ENCODE measurements around the gene IGF2BP3.

IGF2BP3 gene

GRCh38 chr7:23450518-23450917 is 19.8 kb downstream of the IGF2BP3 start:
- no peak for TF ChIP-seq CTCF (IDR thresholded peaks at IDR 0.05)

GRCh38 chr7:23449941-23450340 is 20.4 kb downstream of the IGF2BP3 start:
- no peak for TF ChIP-seq CTCF (IDR thresholded peaks at IDR 0.05)

GRCh38 chr7:23445326-23445725 is 25.0 kb downstream of the IGF2BP3 start:
- no peak for TF ChIP-seq CTCF (IDR thresholded peaks at IDR 0.05)

DNA sequence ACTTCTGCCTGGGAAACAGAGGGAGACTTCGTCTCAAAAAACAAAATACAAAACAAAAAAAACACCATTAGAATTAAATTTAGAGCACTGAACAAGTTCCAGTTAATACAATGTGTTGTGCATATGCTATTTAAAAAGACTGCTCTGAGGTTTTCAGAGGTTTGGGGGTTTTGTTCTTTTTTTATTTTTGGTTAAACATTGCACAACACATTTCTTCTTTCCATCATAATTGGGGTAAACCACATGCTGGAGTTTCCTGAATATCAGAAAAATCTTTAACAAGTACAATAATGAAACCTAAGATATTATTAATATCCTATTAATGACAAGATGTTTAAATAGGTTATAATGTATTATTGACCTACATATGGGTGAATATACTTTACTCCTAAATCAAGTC is 26.3 kb downstream of the IGF2BP3 start:
- no peak for TF ChIP-seq CTCF (IDR thresholded peaks at IDR 0.05)

- TF ChIP-seq CTCF (IDR thresholded peaks at IDR 0.05), result no peak
These were observed 32.1 kb downstream of the IGF2BP3 start for GRCh38 chr7:23438171-23438570.

DNA sequence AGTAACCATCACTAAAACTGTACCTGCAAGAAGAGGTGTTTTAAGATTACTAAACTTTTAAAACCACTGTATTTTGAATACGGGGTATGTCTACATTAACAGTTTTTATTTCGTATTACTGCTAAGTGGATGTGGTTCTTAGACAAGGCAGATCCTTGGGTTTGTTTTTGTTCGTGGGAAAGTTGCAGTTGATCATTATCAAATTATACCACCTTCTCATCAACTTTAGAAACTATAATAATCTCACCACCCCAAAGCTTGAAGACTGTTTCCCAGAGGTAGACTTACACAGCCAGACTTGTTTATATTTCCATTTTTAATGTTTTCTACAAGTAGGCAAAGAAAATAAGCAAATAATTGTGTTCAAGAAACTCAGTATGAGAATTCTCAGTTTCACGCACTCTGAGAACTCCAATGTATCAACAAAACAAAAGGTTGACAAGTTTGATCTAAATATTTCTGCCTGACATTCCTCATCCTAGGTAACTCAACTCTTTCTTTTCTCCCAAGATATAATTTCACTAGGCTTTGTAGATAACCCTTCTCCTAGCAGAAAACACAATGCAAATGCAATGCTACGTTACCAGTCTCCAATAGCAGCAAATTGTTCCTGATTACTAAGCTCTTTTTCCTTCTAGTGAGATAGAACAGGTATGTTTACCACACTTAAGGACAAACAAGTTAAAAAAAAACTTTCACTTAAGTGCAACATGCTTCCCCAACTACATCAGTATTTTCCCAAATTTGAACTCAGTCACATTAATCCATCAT is 36.0 kb downstream of the IGF2BP3 start:
- TF ChIP-seq CTCF (IDR thresholded peaks at IDR 0.05), result no peak

DNA sequence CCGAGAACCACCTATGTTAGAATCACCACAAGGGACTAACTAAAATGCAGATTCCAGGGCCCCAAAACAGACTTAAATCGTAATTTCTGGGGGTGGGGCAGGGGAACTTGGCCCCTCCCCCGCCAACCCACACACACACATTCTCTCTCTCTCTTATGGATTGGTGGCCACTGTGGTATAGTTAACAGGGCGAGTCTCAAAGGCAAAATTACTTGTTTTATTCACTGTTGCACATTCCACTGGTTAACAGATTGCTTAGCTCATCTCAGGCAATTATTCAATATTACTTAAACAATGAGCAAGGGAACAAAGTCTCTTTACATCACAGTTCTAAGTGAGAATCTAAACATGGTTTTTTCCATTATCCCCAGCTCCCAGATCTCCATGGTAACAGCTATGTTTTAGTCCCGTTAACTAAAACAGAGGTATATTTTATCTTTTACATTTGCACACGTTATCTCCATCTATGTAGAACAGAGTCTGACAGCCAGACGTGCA is 38.5 kb downstream of the IGF2BP3 start:
- no peak for TF ChIP-seq CTCF (IDR thresholded peaks at IDR 0.05)

GRCh38 chr7:23430893-23431259 is 39.4 kb downstream of the IGF2BP3 start:
- TF ChIP-seq CTCF (IDR thresholded peaks at IDR 0.05), result no peak
